GM19455 (cell line): ENCODE results near the gene CNGA4.

Experiments used
- ATAC-seq: cut with Tn5 transposase; IDR thresholded peaks from one replicate; pipeline ENCODE4 v1.9.1; 2021; ENCODE audit not compliant: unreplicated experiment

The CNGA4 gene, protein sequence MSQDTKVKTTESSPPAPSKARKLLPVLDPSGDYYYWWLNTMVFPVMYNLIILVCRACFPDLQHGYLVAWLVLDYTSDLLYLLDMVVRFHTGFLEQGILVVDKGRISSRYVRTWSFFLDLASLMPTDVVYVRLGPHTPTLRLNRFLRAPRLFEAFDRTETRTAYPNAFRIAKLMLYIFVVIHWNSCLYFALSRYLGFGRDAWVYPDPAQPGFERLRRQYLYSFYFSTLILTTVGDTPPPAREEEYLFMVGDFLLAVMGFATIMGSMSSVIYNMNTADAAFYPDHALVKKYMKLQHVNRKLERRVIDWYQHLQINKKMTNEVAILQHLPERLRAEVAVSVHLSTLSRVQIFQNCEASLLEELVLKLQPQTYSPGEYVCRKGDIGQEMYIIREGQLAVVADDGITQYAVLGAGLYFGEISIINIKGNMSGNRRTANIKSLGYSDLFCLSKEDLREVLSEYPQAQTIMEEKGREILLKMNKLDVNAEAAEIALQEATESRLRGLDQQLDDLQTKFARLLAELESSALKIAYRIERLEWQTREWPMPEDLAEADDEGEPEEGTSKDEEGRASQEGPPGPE

DNA sequence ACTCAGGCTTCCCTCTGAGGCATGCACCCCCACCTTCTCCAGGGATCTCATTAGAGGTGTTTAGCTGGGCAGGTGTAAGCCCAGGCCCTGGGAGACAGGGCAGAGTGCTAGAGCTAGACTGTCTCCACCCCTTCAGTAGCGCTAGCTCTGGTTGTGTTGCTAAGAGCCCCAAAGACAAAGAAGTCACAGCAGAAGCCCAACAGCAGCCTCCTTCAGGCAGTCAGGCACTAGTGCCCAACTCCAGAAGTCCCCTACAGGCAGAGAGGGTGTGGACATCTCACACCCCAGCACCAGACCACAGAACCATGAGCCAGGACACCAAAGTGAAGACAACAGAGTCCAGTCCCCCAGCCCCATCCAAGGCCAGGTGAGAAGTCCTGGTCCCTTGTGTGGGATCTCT lies at the start of gene CNGA4:
Gene CNGA4, plus strand, starts transcription at position 188 of the 400 bp plus-strand sequence. Its CDS starts 118 bp downstream, at position 306.
- ATAC-seq: no peak

DNA sequence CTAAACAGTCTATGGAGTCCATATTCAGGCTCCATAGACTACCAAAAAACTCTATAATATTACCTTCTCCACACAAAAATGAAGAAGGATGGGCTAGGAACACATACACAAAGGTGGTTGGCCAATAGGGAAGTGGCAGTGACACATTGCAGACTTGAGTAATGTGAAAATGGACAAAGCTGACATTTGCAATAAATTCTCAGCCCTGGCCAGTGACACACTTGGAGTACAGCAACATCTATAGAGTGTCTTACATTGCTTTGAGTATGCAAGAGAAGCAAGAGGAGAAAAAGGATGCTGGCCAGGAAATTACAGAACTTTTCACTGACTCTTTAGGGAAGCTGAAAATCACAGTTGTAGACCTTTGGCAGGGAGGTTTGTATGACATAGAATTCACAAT lies 47.1 kb upstream of the CNGA4 start:
- no peak for ATAC-seq

DNA sequence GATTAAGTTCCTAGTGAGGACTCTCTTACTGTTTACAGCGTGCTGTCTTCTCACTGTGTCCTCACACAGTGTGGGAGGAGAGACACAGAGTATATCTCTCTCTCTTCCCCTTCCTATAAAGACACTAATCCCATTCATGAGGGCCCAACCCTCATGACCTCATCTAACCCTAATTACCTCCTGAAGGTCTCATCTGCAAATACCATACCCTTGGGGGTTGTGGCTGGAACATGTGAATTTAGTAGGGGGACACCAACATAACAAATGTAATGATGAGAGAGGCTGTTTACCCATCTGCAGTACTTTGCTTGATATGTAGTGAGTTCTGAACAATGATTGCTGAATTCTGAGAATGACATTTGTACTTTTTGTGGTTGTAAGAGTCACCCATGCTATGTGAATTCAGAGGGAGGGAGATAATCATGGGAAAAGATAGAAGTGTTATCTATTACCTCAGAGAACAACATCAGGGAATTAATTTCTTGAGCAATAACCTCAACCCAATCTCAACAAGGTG lies 44.8 kb upstream of the CNGA4 start:
- no peak for ATAC-seq

DNA sequence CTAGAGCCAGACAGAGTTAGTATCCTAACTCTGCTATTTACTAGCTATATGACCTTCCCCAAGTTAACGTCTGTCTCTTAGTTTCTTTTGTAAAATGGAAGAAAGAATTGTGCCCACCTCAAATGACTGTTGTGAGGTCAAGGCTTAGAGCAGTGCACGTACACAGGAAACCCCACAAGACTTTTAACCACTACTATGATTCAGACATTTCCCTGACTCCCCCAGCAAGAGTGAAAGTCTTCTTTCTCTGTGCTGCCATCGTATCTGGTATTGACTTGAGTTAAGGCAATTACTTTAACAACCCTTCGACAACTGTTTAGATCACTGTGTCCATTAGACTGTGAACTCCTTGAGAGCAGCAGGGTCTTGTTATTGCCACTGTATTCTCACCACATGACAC lies 42.5 kb upstream of the CNGA4 start:
- ATAC-seq: no peak

DNA sequence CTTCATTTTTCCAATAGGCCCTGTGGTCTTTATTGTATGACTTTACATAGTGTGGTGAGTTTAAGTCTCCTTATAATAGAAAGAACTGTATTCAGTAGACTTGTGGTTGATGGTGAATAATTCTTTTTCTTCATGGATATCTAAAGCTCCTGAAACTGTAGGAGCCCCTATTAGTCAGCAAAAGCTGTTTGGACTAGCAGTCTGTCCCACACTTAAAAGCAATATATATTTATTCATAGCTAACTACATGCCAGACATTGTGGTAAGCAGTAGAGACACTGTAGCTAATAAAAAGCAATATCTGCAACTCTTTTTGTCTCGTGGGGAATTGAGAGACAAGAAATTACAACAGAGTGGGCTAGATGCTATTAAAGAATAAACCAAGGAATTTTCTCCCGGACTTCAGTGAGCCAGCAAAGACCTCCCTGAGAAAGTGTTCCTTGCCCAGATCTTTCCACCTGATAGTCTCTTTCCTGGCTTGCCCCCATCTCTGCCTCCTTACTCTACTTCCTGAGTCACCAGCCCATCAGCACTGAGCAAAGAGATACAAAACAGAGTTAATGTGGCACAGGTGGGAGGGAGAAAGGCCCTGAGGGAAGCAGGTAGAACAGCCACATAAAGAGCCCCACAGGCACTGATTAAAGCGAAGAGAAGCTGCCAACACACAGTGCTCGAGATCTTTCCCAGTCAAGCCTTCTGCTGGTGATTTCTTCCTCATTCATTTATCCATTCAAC lies 41.3 kb upstream of the CNGA4 start:
- ATAC-seq: no peak

DNA sequence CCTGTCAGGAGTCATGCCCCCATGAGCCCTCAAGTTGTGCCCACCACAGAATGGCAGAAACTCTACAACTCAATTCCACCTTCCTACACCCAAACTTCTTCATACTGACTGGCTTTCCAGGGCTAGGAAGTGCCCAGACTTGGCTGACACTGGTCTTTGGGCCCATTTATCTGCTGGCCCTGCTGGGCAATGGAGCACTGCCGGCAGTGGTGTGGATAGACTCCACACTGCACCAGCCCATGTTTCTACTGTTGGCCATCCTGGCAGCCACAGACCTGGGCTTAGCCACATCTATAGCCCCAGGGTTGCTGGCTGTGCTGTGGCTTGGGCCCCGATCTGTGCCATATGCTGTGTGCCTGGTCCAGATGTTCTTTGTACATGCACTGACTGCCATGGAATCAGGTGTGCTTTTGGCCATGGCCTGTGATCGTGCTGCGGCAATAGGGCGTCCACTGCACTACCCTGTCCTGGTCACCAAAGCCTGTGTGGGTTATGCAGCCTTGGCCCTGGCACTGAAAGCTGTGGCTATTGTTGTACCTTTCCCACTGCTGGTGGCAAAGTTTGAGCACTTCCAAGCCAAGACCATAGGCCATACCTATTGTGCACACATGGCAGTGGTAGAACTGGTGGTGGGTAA lies 39.6 kb upstream of the CNGA4 start, which contains the start of gene OR52W1:
Gene OR52W1, plus strand, starts transcription at position 51 of the 637 bp plus-strand sequence. Its CDS starts 0 bp downstream, at position 51.
- ATAC-seq: no peak

DNA sequence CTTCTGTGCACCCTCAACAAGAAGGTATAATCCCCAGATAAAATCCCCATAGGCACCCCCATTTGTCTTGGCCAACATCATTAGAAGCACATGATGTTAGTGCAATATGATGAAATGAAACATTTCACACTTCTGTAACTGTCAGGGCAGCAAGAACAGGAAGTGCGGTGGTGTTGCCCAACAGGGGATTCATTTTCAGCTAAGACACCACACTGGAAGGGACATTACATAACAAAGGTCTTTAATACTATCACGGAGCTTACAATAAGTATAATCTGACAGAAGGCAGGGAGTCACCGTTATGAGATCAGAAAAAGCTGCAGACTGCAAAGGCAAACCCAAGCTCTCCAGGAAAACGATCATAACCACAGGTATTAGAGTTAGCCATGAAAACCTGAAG lies 37.9 kb upstream of the CNGA4 start:
- no peak for ATAC-seq

DNA sequence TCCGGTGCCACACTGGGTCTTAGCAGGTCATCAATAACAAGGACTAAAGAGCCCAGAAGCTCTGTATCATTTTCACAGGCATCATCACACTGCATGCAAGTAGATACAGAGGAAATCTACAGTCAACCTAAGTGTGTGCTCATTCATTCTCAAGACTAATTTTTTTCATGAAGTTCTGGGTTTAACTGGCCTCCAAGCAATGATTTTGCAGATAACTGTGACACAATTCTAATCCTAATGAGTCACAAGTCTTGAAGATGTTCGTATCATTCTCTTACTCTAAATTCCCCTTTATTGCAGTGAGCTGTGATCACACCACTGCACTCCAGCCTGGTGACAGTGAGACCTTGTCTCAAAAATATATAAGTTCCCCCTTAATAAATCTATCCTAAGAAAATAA lies 37.4 kb upstream of the CNGA4 start:
- no peak for ATAC-seq

DNA sequence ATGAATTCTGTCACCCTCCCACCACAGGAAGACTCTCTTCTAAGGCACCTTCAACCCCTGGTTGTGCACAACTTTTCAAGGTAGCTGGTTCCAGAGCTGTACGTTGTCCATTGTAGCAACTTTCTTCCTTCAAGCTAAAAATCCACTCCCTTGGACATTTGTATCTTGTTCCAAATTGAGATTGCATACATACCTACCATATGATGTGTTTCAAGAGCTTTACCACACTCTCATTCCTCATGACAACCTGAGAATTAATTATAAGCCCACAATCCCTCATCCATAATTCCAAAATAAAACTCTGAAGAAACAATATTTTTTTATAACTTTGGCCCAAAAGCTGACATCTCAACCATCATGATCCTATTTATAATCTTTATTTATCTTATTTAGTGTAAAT lies 36.8 kb upstream of the CNGA4 start:
- ATAC-seq: no peak

DNA sequence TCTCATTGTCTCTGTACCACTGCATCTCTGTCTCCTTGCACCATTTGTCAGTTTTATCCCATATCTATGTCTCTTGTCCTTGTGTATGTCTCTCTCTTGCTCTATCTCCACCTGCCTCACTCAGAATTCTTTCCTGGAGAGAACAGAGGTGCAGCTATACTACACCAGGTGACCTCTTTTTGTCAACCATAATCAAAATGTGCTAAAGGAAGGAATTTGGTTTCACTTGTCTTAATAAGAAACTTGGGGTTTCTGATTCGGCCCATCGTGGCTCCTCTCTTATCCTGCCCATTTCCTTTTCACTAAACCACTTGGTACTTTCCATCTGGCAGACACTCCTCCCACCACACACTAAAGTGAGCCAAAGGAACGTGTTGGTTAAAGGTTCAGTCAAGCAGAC lies 35.6 kb upstream of the CNGA4 start:
- peak; percentile 54 for ATAC-seq

DNA sequence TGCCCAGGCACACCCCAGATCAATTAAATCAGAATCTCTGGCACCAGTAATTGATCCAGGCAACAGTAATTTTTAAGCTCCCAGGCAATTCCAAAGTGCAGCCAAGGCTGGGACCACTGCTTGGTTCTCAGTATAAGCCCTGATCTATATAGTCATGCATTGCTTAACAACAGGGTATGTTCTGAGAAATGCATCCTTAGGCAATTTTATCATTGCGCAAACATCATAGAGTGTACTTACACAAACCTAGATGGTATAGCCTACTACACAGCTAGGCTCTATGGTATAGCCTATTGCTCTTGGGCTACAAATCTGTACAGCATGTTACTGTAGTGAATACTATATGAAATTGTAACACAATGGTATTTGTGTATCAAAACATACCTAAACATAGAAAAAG lies 34.2 kb upstream of the CNGA4 start:
- ATAC-seq: no peak

DNA sequence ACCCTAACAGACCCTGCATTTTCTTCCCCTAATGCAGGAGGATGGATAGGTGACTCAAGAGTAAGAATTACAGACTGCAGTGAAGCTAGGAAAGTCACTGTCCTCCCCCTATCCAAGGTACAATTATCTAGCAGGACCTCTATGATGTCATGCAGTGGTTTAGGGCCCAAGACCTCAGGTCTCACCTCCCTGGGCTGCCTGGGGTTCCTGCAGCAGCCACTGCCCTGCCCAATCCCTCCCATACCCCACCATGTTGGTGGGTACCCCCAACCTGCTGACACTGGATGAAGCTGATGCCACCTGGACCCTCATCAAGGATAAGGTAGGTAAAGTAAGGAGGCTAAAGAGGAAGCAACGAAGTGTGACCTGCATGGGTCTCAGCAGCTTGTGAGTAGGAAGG lies 33.5 kb upstream of the CNGA4 start, which contains the start of gene C11orf42:
Gene C11orf42, plus strand, starts transcription at position 192 of the 400 bp plus-strand sequence. Its CDS starts 59 bp downstream, at position 251.
- no peak for ATAC-seq

DNA sequence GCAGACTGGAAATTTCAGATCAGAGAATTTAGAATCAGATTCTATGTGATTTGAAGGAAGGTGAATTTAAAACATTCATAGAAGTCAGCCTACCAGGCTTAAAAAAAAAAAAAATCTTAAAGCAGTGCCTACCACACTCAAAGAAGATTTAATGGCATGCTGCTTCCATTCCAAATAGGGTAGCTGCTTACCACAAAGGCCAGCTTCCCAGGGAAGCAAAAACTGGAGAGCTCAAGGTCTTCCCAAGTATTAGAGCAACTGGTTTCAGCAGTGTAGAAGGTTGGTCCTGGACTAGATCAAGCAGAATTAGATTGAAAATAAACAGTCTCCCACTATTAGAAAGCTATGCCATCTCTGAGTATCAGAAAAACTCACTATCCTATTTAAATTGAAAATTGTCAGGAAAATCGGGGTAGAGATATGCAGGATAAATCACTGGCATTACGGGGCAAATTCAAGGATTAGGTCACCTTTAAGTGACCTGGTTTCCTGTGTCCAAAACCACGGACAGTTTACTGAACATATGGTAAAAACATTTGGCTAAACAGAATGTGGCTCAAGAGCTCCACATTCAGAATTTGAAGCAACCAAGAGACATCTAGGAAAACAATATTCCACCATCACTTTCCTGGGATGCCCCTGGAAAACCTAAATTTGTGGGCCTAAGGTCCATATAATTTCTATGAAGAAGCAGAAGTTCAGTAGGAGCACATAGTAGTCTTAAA lies 32.3 kb upstream of the CNGA4 start:
- no peak for ATAC-seq

DNA sequence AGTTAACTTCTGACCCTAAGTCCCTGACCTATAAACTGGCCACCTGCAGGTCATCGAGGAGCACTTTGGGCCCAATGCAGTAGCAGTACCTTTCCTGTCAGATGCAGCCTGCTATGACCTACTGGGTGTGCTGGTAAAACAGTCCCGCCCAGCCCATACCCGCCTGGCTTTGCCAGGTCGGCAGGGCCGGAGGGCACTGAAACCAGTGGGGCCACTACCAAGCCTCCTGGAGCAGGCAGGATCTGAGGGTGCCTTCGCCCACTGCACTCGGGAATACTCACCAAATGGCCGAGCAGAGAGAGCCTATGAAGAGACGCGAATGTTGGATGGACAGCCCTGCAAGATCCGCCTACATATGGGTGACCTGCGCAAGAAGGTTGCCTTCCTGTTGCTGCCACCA lies 29.1 kb upstream of the CNGA4 start:
- ATAC-seq: no peak

DNA sequence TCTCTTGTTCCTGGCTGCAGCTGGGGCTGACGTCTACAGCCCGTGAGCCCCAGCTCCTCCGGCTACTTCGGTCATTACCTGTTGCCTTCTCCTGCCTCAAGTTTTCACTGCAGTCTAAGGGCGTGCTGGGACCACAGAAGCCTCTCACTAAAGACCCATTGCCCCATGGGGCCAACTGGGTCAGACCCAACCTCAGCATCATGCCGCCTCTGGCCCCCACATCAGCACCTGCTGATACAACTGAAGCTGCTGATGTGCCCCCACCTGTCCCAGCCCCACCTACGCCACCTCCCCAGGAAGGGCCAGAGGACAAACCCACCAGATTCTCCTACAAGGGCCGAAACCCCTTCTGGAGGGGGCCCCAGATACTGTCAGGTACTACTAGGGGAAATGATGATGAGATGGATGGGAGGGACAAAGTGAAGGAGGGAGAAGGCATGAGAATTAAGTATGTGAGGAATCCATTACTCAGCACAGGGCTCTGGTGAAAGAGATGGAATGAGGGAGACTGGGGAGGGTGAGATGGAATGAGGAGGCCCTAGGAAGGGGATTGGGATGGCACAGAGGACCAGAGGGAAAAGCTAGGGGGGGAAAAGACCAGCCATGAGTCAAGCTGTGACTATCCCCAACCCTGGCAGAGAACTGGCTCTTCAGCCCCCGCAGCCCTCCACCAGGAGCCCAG lies 28.5 kb upstream of the CNGA4 start:
- no peak for ATAC-seq

DNA sequence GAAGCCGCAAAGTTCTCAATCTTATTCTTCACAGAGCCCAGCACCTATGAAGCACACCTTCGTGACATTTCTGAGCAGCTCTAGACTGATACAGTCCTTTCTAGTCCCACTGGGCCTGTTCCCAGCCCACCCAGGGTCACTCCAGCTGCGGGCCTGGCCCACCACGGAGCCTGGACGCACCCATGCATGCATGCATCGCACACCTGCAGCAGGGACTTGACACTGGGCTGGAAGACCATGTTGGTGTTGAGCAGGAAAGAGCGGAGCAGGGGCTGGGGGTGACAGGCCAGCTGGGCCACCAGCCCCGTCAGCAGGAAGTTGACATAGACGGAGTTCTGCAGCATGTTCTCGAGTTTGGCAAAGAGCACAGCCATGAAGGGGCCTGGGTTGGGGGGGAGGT lies 24.4 kb upstream of the CNGA4 start:
- ATAC-seq: no peak

DNA sequence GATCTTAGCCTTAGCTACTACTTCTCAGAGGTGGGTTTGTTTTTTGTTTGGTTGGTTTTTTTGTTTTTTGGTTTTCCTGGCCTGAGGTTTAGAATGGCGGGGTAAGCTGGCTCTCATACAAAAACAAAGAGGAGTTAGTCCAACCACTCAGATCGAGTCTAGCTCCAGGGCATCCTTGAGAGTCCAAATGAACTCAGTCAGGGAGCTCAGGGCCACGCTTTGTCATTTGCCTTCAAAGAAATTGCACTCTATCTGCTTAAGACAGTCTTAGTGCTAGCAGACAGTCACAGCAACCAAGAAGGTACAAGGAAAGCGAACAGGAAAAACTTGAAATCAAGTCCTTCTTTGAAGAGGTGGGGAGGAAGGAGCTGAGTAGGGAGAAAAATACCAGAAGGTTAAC lies 22.4 kb upstream of the CNGA4 start:
- ATAC-seq: no peak

DNA sequence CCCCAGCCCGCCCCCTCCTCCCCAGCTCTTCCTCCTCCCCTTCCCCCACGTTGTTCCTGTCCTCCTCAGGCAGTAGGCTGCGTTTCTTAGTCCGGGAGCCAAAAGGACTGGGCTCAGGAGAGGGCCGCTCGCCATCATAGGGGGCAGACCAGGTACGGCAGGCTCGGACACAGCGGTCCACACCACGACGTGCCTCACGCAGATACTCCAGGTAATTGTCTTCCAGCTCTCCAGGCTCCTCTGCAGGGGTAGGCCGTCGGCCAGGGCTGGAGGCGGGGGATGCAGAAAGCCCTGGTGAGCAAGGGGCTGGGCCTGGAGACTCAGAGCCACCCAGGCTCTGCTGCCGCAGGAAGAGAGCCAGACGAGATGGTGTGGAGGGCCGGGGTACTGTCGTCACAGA lies 21.2 kb upstream of the CNGA4 start:
- ATAC-seq: no peak

DNA sequence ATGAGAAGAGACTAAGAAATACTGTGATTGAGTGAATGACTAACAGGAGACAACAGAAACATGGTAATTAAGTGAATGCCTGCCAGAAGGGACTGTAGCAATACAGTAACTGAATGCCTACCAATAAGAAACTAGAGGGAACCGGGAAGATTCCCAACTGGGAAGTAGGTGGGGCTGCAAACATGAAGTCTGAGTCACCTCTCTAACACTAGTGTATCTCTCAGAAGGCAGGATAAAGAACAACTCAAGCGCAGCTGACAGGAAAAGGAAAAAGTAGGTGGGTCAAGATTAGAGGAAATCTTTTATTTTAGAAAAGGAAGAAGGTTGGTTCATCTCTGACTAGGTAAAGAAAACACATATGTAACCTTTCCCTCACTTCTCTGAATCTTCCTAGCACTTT lies 19.5 kb upstream of the CNGA4 start:
- ATAC-seq: no peak

DNA sequence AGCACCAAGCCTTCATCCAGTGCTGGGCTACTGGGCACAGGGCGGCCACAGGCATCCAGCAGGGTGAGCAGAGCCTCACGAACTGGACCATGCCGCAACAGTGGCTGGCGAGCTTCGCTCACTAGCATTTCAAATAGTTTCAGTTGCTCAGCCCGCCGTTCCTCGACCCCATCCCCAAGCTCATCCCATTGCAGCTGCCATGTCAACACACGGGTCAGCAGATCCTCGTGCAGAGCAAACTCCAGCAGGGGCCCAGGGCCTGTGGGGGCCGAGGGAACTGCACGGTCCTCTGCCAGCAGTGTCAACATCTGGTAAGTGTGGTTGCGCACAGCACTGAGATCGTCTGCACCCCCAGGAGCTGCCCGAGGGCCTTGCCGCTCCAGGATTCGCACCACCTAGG lies 15.0 kb upstream of the CNGA4 start:
- no peak for ATAC-seq
